Naive B cell (primary cell): ENCODE measurements around the gene FBXL2. TPM values are rescaled to one million over a fixed set of nuclear protein-coding genes. Genes with fewer than 3 reads are reported as not detected.
A peak's percentile ranks its signal among the peaks of the same experiment; 100 is the strongest.

Experiments
- ATAC-seq, 2 donors: fragments of 150-1000 bp; cut with Tn5 transposase; 2 replicates each; pipeline ENCODE4 v1.10.0; 2021; ENCODE audit warnings: low read depth in 2 of 2, mild to moderate bottlenecking in 2 of 2, moderate library complexity in 2 of 2
- DNase-seq: peaks from one replicate; pipeline ENCODE4 v3.0.0; 2022
- H3K27ac Mint-ChIP-seq, 6 donors: one replicate each; pipeline ENCODE4 v1.8.0; 2020 to 2022; ENCODE audit warnings: mild to moderate bottlenecking in 6 of 6, mixed read lengths in 6 of 6, moderate library complexity in 5 of 6, inconsistent platforms in 2 of 6
- H3K27me3 Mint-ChIP-seq, 3 donors: one replicate each; pipeline ENCODE4 v1.8.0; 2021 to 2022; ENCODE audit warnings: mixed read lengths in 3 of 3, mild to moderate bottlenecking in 1 of 3
- H3K36me3 Mint-ChIP-seq, 2 donors: one replicate each; pipeline ENCODE4 v1.8.0; 2020 to 2022; ENCODE audit warnings: mixed read lengths in 2 of 2, inconsistent platforms in 1 of 2, mild to moderate bottlenecking in 1 of 2
- H3K4me1 Mint-ChIP-seq, 3 donors: one replicate each; pipeline ENCODE4 v1.8.0; 2020 to 2022; ENCODE audit warnings: mixed read lengths in 3 of 3, inconsistent platforms in 1 of 3, mild to moderate bottlenecking in 1 of 3, moderate library complexity in 1 of 3
- H3K4me3 Mint-ChIP-seq, 8 donors: one replicate each; pipeline ENCODE4 v1.8.0; 2020 to 2022; ENCODE audit warnings: mild to moderate bottlenecking in 8 of 8, mixed read lengths in 8 of 8, moderate library complexity in 8 of 8, inconsistent platforms in 2 of 8
- H3K9me3 Mint-ChIP-seq, 7 donors: one replicate each; pipeline ENCODE4 v1.8.0; 2020 to 2022; ENCODE audit warnings: mixed read lengths in 7 of 7, mild to moderate bottlenecking in 5 of 7, inconsistent platforms in 2 of 7, moderate library complexity in 1 of 7
- polyA plus RNA-seq, 6 donors: library from polyadenylated mRNA; unstranded; fragments of 300-500 nt; fragmentation: Illumina TruSeq; gene quantifications; one replicate each; pipeline ENCODE4 v1.2.3, GENCODE V29; 2021; ENCODE audit warnings: low read depth in 6 of 6

The FBXL2 gene
- polyA plus RNA-seq, 6 donors from 2014 or later: 0.09 to 0.36 (median 0.23) TPM; not detected in 2

DNA sequence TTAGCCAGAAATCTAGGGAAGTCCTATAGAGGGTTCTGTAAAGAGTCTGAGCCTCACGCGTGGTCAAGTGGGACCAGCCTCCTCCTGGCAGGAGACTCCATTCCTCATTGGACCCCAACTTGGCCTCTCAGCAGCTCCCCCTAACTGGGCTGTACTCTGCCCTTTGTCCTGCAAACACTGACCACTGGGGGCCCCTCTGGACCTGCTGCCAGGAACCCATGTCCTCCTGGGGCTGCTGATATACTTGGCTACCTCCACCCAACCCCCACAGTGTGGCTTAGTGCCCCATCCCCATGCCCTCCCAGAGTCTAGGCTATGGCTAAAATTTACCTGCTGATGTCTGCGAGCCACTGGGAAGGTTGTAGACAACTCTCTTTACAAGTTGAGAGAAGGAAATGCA is 100.2 kb downstream of the FBXL2 start:
- Mint-ChIP-seq H3K9me3 (no peaks in the 10 kb centered on the region), H3K4me3 (no peak overlapping the region), H3K27ac (no peak overlapping the region), H3K36me3 (no peaks in the 10 kb centered on the region), H3K27me3 (peaks cover 6 to 8% (median 7%) of the 10 kb centered on the region in 3 donors), H3K4me1 (peaks cover 5 to 6% (median 5%) of the 10 kb centered on the region in 3 donors)
- no peak for DNase-seq
- no peak for ATAC-seq

DNA sequence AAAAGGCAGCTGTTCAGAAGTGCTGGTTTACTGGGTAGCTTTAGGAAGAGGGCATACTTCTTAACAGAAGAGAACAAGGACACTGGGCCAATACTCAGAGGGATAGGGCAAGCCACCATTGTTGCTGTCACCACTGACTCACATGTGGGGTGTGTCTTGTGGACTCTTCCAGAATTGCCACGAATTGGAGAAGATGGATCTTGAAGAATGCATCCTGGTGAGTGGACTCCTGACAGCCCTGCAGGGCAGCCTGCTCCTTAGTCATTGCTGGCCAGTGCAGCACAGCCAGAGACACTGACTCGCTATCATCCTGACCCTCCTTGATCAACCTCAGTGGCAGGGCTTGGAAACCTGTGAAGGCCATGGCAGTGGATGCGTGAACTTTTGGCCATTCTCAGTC is 100.7 kb downstream of the FBXL2 start:
- Mint-ChIP-seq H3K36me3 (no peaks in the 10 kb centered on the region), H3K27ac (peak overlapping the region in 1 of 6 donors; percentile 61)

DNA sequence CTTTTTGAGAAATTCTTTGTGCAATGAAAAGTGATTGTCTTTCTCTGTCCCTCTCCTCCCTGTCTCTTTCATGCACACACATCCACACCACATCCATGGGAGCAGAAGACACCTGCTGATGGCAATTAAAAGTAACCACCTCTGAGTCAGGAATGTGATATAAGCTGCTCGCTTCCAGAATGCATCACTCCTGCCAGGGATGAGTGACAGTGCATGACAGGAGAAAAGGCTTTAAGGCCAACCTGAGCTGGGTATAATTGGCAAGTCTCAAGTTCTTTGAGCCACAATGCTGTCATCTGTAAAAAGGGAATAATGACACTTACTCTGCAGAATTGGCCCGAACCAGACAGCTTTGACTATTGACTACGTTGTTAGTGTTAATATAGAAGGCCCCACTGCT is 103.4 kb downstream of the FBXL2 start:
- H3K9me3 Mint-ChIP-seq: peaks cover 0 to 2% (median 0%) of the 10 kb centered on the region in 7 donors
- ATAC-seq: no peak
- no peaks in the 10 kb centered on the region for H3K27me3 Mint-ChIP-seq
- H3K27ac Mint-ChIP-seq: peak overlapping the region in 2 of 6 donors; percentile 0 to 35
- H3K4me3 Mint-ChIP-seq: no peak overlapping the region
- peaks cover 0 to 9% (median 0%) of the 10 kb centered on the region in 3 donors for H3K4me1 Mint-ChIP-seq
- no peak for DNase-seq
- H3K36me3 Mint-ChIP-seq: no peaks in the 10 kb centered on the region

More for the DNA sequence above, 100.7 kb downstream of the FBXL2 start:
- DNase-seq: no peak
- Mint-ChIP-seq H3K4me3 (no peak overlapping the region), H3K4me1 (peaks cover 2 to 4% (median 2%) of the 10 kb centered on the region in 3 donors), H3K27me3 (peaks cover 2 to 3% (median 3%) of the 10 kb centered on the region in 3 donors), H3K9me3 (no peaks in the 10 kb centered on the region)
- no peak for ATAC-seq

DNA sequence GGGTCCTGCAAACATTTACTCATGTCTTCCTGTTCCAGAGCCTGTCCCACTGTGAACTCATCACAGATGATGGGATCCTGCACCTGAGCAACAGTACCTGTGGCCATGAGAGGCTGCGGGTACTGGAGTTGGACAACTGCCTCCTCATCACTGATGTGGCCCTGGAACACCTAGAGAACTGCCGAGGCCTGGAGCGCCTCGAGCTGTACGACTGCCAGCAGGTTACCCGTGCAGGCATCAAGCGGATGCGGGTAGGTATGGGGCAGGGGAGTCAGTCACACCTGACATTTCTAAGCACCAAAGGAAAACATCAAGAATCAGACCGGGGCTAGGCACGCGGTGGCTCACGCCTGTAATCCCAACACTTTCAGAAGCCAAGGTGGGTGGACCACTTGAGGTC is 106.7 kb downstream of the FBXL2 start:
- DNase-seq: no peak
- H3K36me3 Mint-ChIP-seq: no peaks in the 10 kb centered on the region
- no peak for ATAC-seq
- no peak overlapping the region for H3K27ac Mint-ChIP-seq
- H3K9me3 Mint-ChIP-seq: peaks cover 0 to 2% (median 0%) of the 10 kb centered on the region in 7 donors
- H3K4me1 Mint-ChIP-seq: peaks cover 0 to 9% (median 0%) of the 10 kb centered on the region in 3 donors
- H3K27me3 Mint-ChIP-seq: no peaks in the 10 kb centered on the region
- no peak overlapping the region for H3K4me3 Mint-ChIP-seq

DNA sequence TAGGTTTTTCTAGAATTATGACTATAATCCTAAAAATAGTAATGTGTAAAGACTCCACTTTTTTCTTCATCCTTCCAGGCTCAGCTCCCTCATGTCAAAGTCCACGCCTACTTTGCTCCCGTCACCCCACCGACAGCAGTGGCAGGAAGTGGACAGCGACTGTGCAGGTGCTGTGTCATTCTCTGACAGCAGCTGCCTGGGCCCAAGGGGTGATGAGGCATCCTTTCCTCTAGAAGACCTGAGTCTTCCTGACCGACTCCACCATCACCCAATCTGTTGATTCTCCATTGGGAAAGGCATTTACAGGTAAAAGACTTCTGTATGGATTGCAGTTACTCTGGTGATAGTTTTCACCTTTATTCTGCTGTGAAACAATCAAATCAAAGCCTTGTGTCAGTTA is 108.2 kb downstream of the FBXL2 start:
- Mint-ChIP-seq H3K27me3 (no peaks in the 10 kb centered on the region), H3K4me1 (peaks cover 0 to 9% (median 0%) of the 10 kb centered on the region in 3 donors), H3K9me3 (peaks cover 0 to 2% (median 0%) of the 10 kb centered on the region in 7 donors), H3K27ac (no peak overlapping the region), H3K36me3 (peaks cover 8 to 10% of the 10 kb centered on the region in 2 donors), H3K4me3 (no peak overlapping the region)
- DNase-seq (no peak), ATAC-seq (no peak)

DNA sequence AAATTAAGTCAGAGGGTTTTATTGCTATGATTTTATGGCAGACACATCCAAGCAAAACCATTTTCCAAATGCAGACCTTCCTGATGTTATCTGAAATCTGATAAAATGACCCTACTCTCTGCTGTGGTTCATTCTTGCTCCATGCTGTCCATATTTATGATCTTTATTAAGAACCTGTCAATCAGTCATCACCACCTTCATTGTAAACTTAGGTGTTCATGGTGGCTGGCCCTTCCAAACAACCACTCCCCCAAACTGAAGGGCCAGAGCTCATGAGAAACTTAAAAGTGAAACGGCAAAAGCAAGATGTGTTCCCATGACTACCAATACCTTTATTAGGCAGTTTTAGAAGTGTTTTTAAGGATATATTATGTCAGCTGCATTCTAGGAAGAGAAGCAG is 109.4 kb downstream of the FBXL2 start:
- peaks cover 0 to 9% (median 0%) of the 10 kb centered on the region in 3 donors for H3K4me1 Mint-ChIP-seq
- H3K4me3 Mint-ChIP-seq: no peak overlapping the region
- peaks cover 11 to 21% of the 10 kb centered on the region in 2 donors for H3K36me3 Mint-ChIP-seq

DNA sequence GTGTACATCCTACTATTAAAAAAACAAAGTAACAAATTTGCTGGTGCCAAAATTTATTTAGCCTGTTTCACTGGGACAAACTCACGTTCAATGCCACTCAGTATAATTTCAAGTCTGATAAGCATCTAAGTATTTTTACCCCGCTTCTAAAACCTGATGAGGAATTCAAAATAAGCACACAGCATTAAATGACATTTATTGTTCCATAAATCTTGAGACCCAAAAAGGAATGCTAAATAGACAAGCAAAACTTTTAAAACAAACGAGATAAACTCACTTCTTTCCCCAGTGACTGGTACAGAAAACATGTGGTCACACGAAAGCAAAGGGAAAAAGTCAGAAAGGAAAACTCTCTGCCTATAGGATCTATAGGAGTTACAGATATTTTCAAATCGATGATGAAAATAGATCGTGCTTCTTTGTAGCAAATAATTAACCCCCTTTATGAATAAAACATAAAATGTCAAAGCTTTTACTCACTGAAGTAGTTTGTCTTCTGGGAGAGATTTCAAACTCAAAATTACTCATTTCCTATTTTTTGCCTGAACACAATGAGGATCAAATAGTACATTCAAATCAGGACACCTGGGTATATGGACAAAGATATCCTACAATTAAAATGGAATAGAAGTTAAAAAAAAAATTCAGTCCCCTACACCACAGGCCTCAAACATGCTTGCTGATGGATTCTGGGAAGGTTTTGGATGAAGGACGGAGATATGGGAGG is 111.3 kb downstream of the FBXL2 start:
- DNase-seq (no peak), ATAC-seq (no peak)
- peaks cover 19 to 29% of the 10 kb centered on the region in 2 donors for H3K36me3 Mint-ChIP-seq
- no peak overlapping the region for H3K4me3 Mint-ChIP-seq
- no peaks in the 10 kb centered on the region for H3K27me3 Mint-ChIP-seq
- H3K9me3 Mint-ChIP-seq: peaks cover 0 to 2% (median 0%) of the 10 kb centered on the region in 7 donors
- H3K27ac Mint-ChIP-seq: peak overlapping the region in 3 of 6 donors; percentile 2 to 93 (median 4)
- peaks cover 0 to 6% (median 0%) of the 10 kb centered on the region in 3 donors for H3K4me1 Mint-ChIP-seq

More for the DNA sequence above, 109.4 kb downstream of the FBXL2 start:
- DNase-seq (no peak), ATAC-seq (no peak)
- Mint-ChIP-seq H3K27me3 (no peaks in the 10 kb centered on the region), H3K27ac (no peak overlapping the region), H3K9me3 (peaks cover 0 to 2% (median 0%) of the 10 kb centered on the region in 7 donors)

DNA sequence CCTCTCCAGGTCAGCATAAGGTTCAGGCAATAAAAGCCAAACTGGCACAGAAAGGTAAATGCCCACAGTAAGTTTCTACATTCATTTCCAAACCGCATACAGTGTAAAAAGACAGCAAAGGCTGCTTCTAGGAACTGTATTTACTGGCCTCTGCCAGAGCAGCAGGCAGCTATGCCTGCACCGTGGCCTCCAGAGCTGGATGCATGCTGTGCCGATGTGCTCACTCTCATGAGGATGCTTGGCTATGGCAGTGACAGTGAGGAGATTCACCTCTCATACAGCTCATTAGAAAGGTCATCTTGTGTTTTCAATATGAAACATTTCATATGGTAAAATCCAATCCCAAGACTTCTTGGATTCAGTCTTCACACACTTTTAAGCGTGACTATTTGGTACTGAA is 112.7 kb downstream of the FBXL2 start:
- H3K27me3 Mint-ChIP-seq: no peaks in the 10 kb centered on the region
- no peak for DNase-seq
- H3K36me3 Mint-ChIP-seq: peaks cover 19 to 30% of the 10 kb centered on the region in 2 donors
- no peak for ATAC-seq
- H3K27ac Mint-ChIP-seq: no peak overlapping the region
- H3K4me1 Mint-ChIP-seq: peaks cover 0 to 5% (median 0%) of the 10 kb centered on the region in 3 donors
- no peak overlapping the region for H3K4me3 Mint-ChIP-seq
- no peaks in the 10 kb centered on the region for H3K9me3 Mint-ChIP-seq

DNA sequence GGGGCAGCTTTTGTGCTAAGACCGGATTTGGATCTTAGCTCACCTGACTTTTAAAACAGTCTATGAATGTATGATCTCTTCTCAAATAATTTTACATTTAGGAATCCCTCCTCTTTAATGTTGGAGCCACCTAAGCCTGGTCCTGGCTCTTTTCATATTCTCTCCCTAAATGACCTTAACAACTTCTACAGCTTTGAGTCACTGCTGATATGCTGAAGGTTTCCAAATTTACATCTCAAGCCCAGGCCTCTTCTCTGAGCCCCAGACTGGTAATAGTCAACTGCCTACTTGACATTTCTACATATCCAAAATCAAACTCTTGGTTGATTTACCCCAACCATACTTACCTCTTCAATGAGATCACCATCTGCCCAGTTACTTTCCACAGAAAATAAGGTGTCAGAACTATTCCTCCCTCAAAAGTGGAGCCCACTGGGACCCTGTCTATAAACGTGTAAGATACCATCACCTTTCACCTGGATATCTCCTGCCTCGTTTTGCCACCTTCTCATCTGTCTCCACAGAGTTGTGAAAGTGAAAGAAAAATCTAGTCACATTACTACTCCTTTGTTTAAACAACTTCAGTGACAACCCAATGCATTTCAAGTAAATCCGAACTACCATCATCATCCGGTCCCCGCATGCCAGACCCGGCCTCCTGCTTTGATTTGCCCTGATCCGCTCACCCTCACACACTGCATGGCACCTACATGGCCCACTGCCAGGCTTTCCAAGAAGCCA is 114.2 kb downstream of the FBXL2 start:
- Mint-ChIP-seq H3K4me3 (no peak overlapping the region), H3K36me3 (peaks cover 19 to 41% of the 10 kb centered on the region in 2 donors), H3K4me1 (no peaks in the 10 kb centered on the region), H3K27me3 (no peaks in the 10 kb centered on the region), H3K27ac (peak overlapping the region in 4 of 6 donors; percentile 3 to 82 (median 25)), H3K9me3 (no peaks in the 10 kb centered on the region)
- ATAC-seq: no peak
- no peak for DNase-seq

DNA sequence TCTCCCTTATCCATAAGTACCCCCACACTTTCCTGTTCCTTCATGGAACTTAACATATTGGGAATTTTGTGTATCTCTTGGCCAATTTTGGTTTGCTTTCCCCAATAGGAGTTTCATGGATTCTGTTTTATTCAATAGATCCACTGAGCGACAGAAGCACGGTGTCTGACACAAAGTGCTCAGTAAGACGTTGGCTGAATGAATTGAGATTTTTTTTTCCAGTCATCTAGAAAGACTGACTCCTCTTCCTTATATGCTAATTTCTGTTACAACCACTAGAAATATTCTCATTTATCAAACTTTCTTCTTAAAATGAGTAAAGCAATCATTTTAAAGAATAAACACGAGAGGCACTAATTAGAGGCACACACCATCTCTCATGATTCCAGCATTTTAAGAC is 114.9 kb downstream of the FBXL2 start:
- no peak for ATAC-seq
- no peak overlapping the region for H3K4me3 Mint-ChIP-seq
- H3K27ac Mint-ChIP-seq: peak overlapping the region in 4 of 6 donors; percentile 3 to 36 (median 28)
- DNase-seq: no peak
- H3K27me3 Mint-ChIP-seq: no peaks in the 10 kb centered on the region
- no peaks in the 10 kb centered on the region for H3K4me1 Mint-ChIP-seq
- peaks cover 26 to 48% of the 10 kb centered on the region in 2 donors for H3K36me3 Mint-ChIP-seq
- H3K9me3 Mint-ChIP-seq: no peaks in the 10 kb centered on the region

DNA sequence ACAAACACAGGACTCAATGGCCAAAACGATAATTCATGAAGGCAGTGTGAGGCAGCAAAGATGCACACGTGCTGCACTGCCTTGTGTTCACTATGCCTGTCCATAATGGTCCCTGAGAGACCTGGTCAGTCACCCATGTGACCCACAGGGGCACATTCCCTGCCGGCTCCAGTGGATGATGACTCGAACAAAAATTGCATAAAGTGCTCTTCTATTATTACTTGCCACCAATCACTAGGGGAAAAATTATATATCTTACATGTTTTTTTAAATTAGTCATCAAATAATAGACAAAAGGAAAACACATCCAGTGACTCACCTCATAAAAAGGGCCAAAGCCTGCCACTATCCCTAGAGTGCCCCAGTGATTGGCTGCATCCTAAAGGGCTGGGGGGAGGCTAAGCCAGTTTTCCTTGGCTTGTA is 115.5 kb downstream of the FBXL2 start:
- no peaks in the 10 kb centered on the region for H3K4me1 Mint-ChIP-seq
- H3K36me3 Mint-ChIP-seq: peaks cover 31 to 54% of the 10 kb centered on the region in 2 donors
- no peak for ATAC-seq
- H3K9me3 Mint-ChIP-seq: no peaks in the 10 kb centered on the region
- no peak for DNase-seq
- no peak overlapping the region for H3K4me3 Mint-ChIP-seq
- peak overlapping the region in 1 of 6 donors; percentile 19 for H3K27ac Mint-ChIP-seq
- no peaks in the 10 kb centered on the region for H3K27me3 Mint-ChIP-seq

DNA sequence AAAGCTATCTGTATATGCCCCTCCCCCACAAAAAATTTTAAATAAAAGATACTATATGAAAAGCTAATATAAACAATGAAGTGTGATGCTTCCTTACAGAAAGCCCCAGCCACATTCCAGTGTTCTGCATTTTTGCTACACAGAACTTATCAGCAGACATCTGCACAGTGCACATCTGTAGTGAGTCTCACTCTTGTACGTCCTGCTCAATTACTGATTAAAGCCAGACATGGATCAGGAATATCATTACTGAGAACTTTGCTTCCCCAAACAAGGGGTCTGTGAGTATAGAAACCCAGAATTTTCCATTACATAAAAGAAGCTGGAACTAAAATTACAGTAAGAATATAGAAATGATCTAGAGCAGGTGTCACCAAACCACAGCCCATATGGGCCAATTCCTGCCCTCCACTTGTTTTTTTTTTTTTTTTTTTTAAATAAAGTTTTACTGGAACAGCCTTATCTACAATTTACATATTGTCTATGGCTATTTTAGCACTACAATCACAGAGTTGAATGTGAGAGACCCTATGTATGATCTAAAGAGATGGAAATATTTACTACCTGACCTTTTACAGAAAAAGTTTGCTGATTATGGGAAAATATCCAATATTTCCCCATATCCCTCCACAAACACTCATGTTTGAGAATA is 117.3 kb downstream of the FBXL2 start:
- Mint-ChIP-seq H3K27me3 (no peaks in the 10 kb centered on the region), H3K36me3 (peaks cover 34 to 53% of the 10 kb centered on the region in 2 donors), H3K4me1 (no peaks in the 10 kb centered on the region), H3K4me3 (no peak overlapping the region), H3K9me3 (no peaks in the 10 kb centered on the region), H3K27ac (no peak overlapping the region)
- ATAC-seq (no peak), DNase-seq (no peak)

DNA sequence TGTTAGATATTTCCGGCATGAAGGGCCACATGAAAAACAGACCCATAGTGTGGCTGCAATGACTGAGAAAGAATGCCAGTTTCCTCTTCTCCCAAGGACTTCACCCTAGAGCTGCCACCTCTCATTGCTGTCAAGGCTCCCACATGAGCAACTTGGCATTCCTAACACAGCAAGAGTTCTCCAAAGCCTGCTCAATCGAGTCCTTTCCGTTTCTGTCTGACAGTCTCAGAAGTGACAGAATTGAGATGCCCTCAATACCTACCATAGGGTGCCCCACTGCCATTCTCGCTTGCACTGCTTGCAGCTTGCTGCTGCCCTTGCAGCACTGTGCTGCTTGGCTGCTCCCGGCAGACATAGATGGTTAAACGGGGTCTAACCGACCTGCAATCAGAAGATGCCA is 118.7 kb downstream of the FBXL2 start:
- DNase-seq: no peak
- no peaks in the 10 kb centered on the region for H3K9me3 Mint-ChIP-seq
- H3K27ac Mint-ChIP-seq: no peak overlapping the region
- H3K36me3 Mint-ChIP-seq: peaks cover 35 to 47% of the 10 kb centered on the region in 2 donors
- no peak for ATAC-seq
- H3K4me1 Mint-ChIP-seq: no peaks in the 10 kb centered on the region
- H3K27me3 Mint-ChIP-seq: no peaks in the 10 kb centered on the region
- no peak overlapping the region for H3K4me3 Mint-ChIP-seq
